Activated T-cell treated with anti-CD3 and anti-CD28 coated beads, Interleukin-2, amount 50 U/mL, for 72 hours (primary cell): ENCODE measurements around the gene SNX4. TPM values are rescaled to one million over a fixed set of nuclear protein-coding genes. Genes with fewer than 3 reads are reported as not detected.

ENCODE experiments used
- ATAC-seq, 2 donors: fragments of 150-1000 bp; cut with Tn5 transposase; replicated peaks in 1 of 2; 2 replicates each; pipeline ENCODE4 v1.10.0; 2021; ENCODE audit warnings: moderate library complexity in 2 of 2, mild to moderate bottlenecking in 1 of 2
- DNase-seq, 2 donors: peaks; one replicate each; pipeline ENCODE4 v3.0.0; 2021 to 2022; ENCODE audit warnings: mixed read lengths in 1 of 2
- H3K27ac Mint-ChIP-seq: one replicate; pipeline ENCODE4 v1.8.0; 2022; ENCODE audit warnings: mild to moderate bottlenecking, moderate library complexity, mixed read lengths
- H3K27me3 Mint-ChIP-seq: one replicate; pipeline ENCODE4 v1.8.0; 2022; ENCODE audit warnings: low read depth, mixed read lengths
- H3K36me3 Mint-ChIP-seq, 2 donors: one replicate each; pipeline ENCODE4 v1.8.0; 2022; ENCODE audit warnings: mixed read lengths in 2 of 2, mild to moderate bottlenecking in 1 of 2; ENCODE audit not compliant: insufficient read depth in 2 of 2
- H3K4me1 Mint-ChIP-seq: one replicate; pipeline ENCODE4 v1.8.0; 2022; ENCODE audit warnings: low read depth, mixed read lengths
- H3K4me3 Mint-ChIP-seq, 2 donors: one replicate each; pipeline ENCODE4 v1.8.0; 2022; ENCODE audit warnings: mild to moderate bottlenecking in 2 of 2, mixed read lengths in 2 of 2, moderate library complexity in 2 of 2
- H3K9me3 Mint-ChIP-seq, 2 donors: one replicate each; pipeline ENCODE4 v1.8.0; 2022; ENCODE audit warnings: mixed read lengths in 2 of 2
- total RNA-seq, 2 donors: library from RNA; stranded (reverse); gene quantifications; one replicate each; pipeline ENCODE4 v1.2.3, GENCODE V29; 2022

The SNX4 gene
- total RNA-seq, 2 donors from 2014 or later = 25.1 to 30.8 TPM

GRCh38 chr3:125440970-125441369 is 79.0 kb downstream of the SNX4 start:
- no peaks in the 10 kb centered on the region for H3K4me1 Mint-ChIP-seq
- H3K4me3 Mint-ChIP-seq = no peak overlapping the region
- H3K9me3 Mint-ChIP-seq = no peaks in the 10 kb centered on the region
- H3K27me3 Mint-ChIP-seq = no peaks in the 10 kb centered on the region
- DNase-seq (no peak), ATAC-seq (no peak)
- H3K36me3 Mint-ChIP-seq = no peaks in the 10 kb centered on the region
- no peak overlapping the region for H3K27ac Mint-ChIP-seq

- Mint-ChIP-seq H3K27me3 (no peaks in the 10 kb centered on the region), H3K9me3 (no peaks in the 10 kb centered on the region), H3K4me1 (no peaks in the 10 kb centered on the region), H3K4me3 (no peak overlapping the region), H3K27ac (no peak overlapping the region), H3K36me3 (no peaks in the 10 kb centered on the region)
- no peak for ATAC-seq
- no peak for DNase-seq
These were observed 79.4 kb downstream of the SNX4 start for GRCh38 chr3:125440559-125440955.

GRCh38 chr3:125437631-125438435 is 82.2 kb downstream of the SNX4 start:
- no peaks in the 10 kb centered on the region for H3K9me3 Mint-ChIP-seq
- ATAC-seq = peak in 1 of 2 donors; percentile 45
- no peak overlapping the region for H3K4me3 Mint-ChIP-seq
- peak; percentile 58 to 66 for DNase-seq
- no peaks in the 10 kb centered on the region for H3K27me3 Mint-ChIP-seq
- H3K27ac Mint-ChIP-seq = no peak overlapping the region
- no peaks in the 10 kb centered on the region for H3K36me3 Mint-ChIP-seq
- no peaks in the 10 kb centered on the region for H3K4me1 Mint-ChIP-seq

- H3K36me3 Mint-ChIP-seq = no peaks in the 10 kb centered on the region
- no peaks in the 10 kb centered on the region for H3K4me1 Mint-ChIP-seq
- H3K9me3 Mint-ChIP-seq = no peaks in the 10 kb centered on the region
- no peak for DNase-seq
- no peak for ATAC-seq
- H3K27ac Mint-ChIP-seq = peak overlapping the region; percentile 65
- H3K4me3 Mint-ChIP-seq = no peak overlapping the region
- H3K27me3 Mint-ChIP-seq = no peaks in the 10 kb centered on the region
These were observed 83.1 kb downstream of the SNX4 start for GRCh38 chr3:125436921-125437320.

GRCh38 chr3:125435231-125435630 is 84.8 kb downstream of the SNX4 start:
- ATAC-seq = no peak
- no peaks in the 10 kb centered on the region for H3K9me3 Mint-ChIP-seq
- H3K36me3 Mint-ChIP-seq = no peaks in the 10 kb centered on the region
- no peak overlapping the region for H3K27ac Mint-ChIP-seq
- no peaks in the 10 kb centered on the region for H3K27me3 Mint-ChIP-seq
- DNase-seq = no peak
- H3K4me1 Mint-ChIP-seq = no peaks in the 10 kb centered on the region
- H3K4me3 Mint-ChIP-seq = no peak overlapping the region

- Mint-ChIP-seq H3K27me3 (no peaks in the 10 kb centered on the region), H3K4me1 (no peaks in the 10 kb centered on the region), H3K27ac (no peak overlapping the region), H3K9me3 (no peaks in the 10 kb centered on the region), H3K36me3 (no peaks in the 10 kb centered on the region), H3K4me3 (no peak overlapping the region)
- ATAC-seq (peak; percentile 52 to 83), DNase-seq (peak; percentile 15 to 21)
These were observed 85.4 kb downstream of the SNX4 start for GRCh38 chr3:125434582-125435011.

- no peak overlapping the region for H3K4me3 Mint-ChIP-seq
- H3K27ac Mint-ChIP-seq = no peak overlapping the region
- DNase-seq (no peak), ATAC-seq (no peak)
- H3K27me3 Mint-ChIP-seq = no peaks in the 10 kb centered on the region
- H3K4me1 Mint-ChIP-seq = no peaks in the 10 kb centered on the region
- no peaks in the 10 kb centered on the region for H3K36me3 Mint-ChIP-seq
- no peaks in the 10 kb centered on the region for H3K9me3 Mint-ChIP-seq
These were observed 86.4 kb downstream of the SNX4 start for GRCh38 chr3:125433611-125434041.

- ATAC-seq (no peak), DNase-seq (no peak)
- Mint-ChIP-seq H3K36me3 (no peaks in the 10 kb centered on the region), H3K27ac (no peak overlapping the region), H3K4me3 (no peak overlapping the region), H3K4me1 (no peaks in the 10 kb centered on the region), H3K27me3 (no peaks in the 10 kb centered on the region), H3K9me3 (no peaks in the 10 kb centered on the region)
These were observed 86.9 kb downstream of the SNX4 start for GRCh38 chr3:125433091-125433534.

- no peaks in the 10 kb centered on the region for H3K4me1 Mint-ChIP-seq
- no peak for ATAC-seq
- H3K4me3 Mint-ChIP-seq = no peak overlapping the region
These were observed 87.9 kb downstream of the SNX4 start for GRCh38 chr3:125431912-125432790.

GRCh38 chr3:125431391-125431790 is 88.6 kb downstream of the SNX4 start:
- Mint-ChIP-seq H3K36me3 (no peaks in the 10 kb centered on the region), H3K27ac (no peak overlapping the region), H3K4me1 (no peaks in the 10 kb centered on the region), H3K4me3 (no peak overlapping the region), H3K9me3 (no peaks in the 10 kb centered on the region), H3K27me3 (no peaks in the 10 kb centered on the region)
- no peak for ATAC-seq
- no peak for DNase-seq

More at GRCh38 chr3:125431912-125432790, 87.9 kb downstream of the SNX4 start:
- no peak overlapping the region for H3K27ac Mint-ChIP-seq
- H3K36me3 Mint-ChIP-seq = no peaks in the 10 kb centered on the region
- no peaks in the 10 kb centered on the region for H3K9me3 Mint-ChIP-seq
- no peak for DNase-seq
- H3K27me3 Mint-ChIP-seq = no peaks in the 10 kb centered on the region

- no peak for ATAC-seq
- Mint-ChIP-seq H3K36me3 (no peaks in the 10 kb centered on the region), H3K9me3 (no peaks in the 10 kb centered on the region), H3K27me3 (no peaks in the 10 kb centered on the region), H3K4me1 (no peaks in the 10 kb centered on the region), H3K4me3 (no peak overlapping the region), H3K27ac (no peak overlapping the region)
- DNase-seq = no peak
These were observed 91.7 kb downstream of the SNX4 start for GRCh38 chr3:125428216-125428830.

GRCh38 chr3:125418306-125418705 is 101.7 kb downstream of the SNX4 start:
- no peaks in the 10 kb centered on the region for H3K36me3 Mint-ChIP-seq
- no peak for DNase-seq

GRCh38 chr3:125416235-125416634 is 103.8 kb downstream of the SNX4 start:
- H3K27ac Mint-ChIP-seq = no peak overlapping the region
- H3K4me1 Mint-ChIP-seq = no peaks in the 10 kb centered on the region
- ATAC-seq (no peak), DNase-seq (no peak)
- no peaks in the 10 kb centered on the region for H3K9me3 Mint-ChIP-seq
- H3K4me3 Mint-ChIP-seq = no peak overlapping the region
- peaks cover 2% of the 10 kb centered on the region for H3K27me3 Mint-ChIP-seq
- H3K36me3 Mint-ChIP-seq = no peaks in the 10 kb centered on the region

More at GRCh38 chr3:125418306-125418705, 101.7 kb downstream of the SNX4 start:
- no peaks in the 10 kb centered on the region for H3K9me3 Mint-ChIP-seq
- ATAC-seq = no peak
- H3K27ac Mint-ChIP-seq = no peak overlapping the region
- H3K27me3 Mint-ChIP-seq = no peaks in the 10 kb centered on the region
- H3K4me3 Mint-ChIP-seq = no peak overlapping the region
- H3K4me1 Mint-ChIP-seq = no peaks in the 10 kb centered on the region
